Measurements from ENCODE around the gene ZFYVE19.

DNA sequence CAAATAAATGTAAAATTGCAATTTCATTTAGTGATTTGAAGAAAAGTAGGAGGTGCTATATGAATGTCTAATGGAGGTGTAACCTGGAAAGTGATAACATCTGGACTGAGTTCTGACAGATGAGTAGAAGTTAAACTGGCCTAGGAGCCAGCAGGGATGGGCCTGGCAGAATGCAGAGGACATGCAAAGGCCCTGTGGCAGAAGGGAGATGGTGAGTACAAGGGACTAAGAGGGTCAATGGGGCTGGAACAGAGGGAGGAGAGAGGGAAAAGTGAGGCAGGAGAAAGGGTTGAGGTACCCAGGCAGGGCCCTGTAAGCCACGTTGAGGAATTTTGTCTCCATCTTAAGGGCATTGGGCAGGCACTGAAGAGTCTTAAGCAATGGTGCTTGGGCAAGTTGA is 25.0 kb downstream of the ZFYVE19 start:
- TF ChIP-seq, protein P1, sequence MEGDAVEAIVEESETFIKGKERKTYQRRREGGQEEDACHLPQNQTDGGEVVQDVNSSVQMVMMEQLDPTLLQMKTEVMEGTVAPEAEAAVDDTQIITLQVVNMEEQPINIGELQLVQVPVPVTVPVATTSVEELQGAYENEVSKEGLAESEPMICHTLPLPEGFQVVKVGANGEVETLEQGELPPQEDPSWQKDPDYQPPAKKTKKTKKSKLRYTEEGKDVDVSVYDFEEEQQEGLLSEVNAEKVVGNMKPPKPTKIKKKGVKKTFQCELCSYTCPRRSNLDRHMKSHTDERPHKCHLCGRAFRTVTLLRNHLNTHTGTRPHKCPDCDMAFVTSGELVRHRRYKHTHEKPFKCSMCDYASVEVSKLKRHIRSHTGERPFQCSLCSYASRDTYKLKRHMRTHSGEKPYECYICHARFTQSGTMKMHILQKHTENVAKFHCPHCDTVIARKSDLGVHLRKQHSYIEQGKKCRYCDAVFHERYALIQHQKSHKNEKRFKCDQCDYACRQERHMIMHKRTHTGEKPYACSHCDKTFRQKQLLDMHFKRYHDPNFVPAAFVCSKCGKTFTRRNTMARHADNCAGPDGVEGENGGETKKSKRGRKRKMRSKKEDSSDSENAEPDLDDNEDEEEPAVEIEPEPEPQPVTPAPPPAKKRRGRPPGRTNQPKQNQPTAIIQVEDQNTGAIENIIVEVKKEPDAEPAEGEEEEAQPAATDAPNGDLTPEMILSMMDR (IDR thresholded peaks at IDR 0.05), result no peak
- TF ChIP-seq POLR2A (IDR thresholded peaks at IDR 0.05), result no peak

Data from prostate gland (tissue), 2 donors.